Keratinocyte (primary cell): ENCODE measurements around the gene PDX1. TPM values are rescaled to one million over a fixed set of nuclear protein-coding genes. Genes with fewer than 3 reads are reported as not detected.

Source experiments
- DNase-seq: peaks from one replicate; pipeline ENCODE4 v3.0.0-alpha.2; 2011; ENCODE audit warnings: low read depth, missing footprints, low spot score
- FAIRE-seq: peaks from 2 replicates; lab custom pipeline; 2011; peaks lifted over from hg19 to GRCh38; lab: Jason Lieb, UNC
- H2AFZ ChIP-seq: 2 replicates; pipeline ENCODE4 v1.6.0; 2012; ENCODE audit warnings: low read length, control low read depth, inconsistent platforms; ENCODE audit not compliant: control insufficient read depth
- H3K27ac ChIP-seq: 2 replicates; pipeline ENCODE4 v1.5.1; 2011; ENCODE audit warnings: low read length; ENCODE audit not compliant: control insufficient read depth, insufficient read depth
- H3K27me3 ChIP-seq: 3 replicates; pipeline ENCODE4 v1.6.0; 2011; ENCODE audit warnings: low read length; ENCODE audit not compliant: control insufficient read depth, insufficient read depth; ENCODE audit errors: extremely low read depth
- H3K36me3 ChIP-seq, 2 experiments: 2 replicates in 1 of 2; 3 replicates in 1 of 2; pipeline ENCODE4 v1.5.1; 2011; ENCODE audit warnings: low read length in 2 of 2, mild to moderate bottlenecking in 1 of 2; ENCODE audit not compliant: control insufficient read depth in 2 of 2, insufficient read depth in 2 of 2; ENCODE audit errors: extremely low read depth in 1 of 2
- H3K4me1 ChIP-seq: 3 replicates; pipeline ENCODE4 v1.5.1; 2011; ENCODE audit warnings: low read length; ENCODE audit not compliant: control insufficient read depth, insufficient read depth; ENCODE audit errors: extremely low read depth
- H3K4me2 ChIP-seq: 3 replicates; pipeline ENCODE4 v1.6.0; 2011; ENCODE audit warnings: low read depth, low read length; ENCODE audit not compliant: control insufficient read depth, insufficient read depth; ENCODE audit errors: extremely low read depth
- H3K4me3 ChIP-seq, 3 experiments: fragments of 200-600 bp in 1 of 3; sonication (generic) in 1 of 3; 2 replicates in 2 of 3; 3 replicates in 1 of 3; pipeline ENCODE4 v1.5.1; 2011 to 2016; ENCODE audit warnings: low read length in 3 of 3, mild to moderate bottlenecking in 3 of 3, control low read depth in 2 of 3, inconsistent platforms in 1 of 3, low read depth in 1 of 3, mixed read lengths in 1 of 3, mixed run types in 1 of 3, moderate library complexity in 1 of 3; ENCODE audit not compliant: control insufficient read depth in 2 of 3, insufficient read depth in 2 of 3; ENCODE audit errors: extremely low read depth in 1 of 3
- H3K79me2 ChIP-seq: 2 replicates; pipeline ENCODE4 v1.6.0; 2012; ENCODE audit warnings: low read length; ENCODE audit not compliant: control insufficient read depth, insufficient read depth
- H3K9ac ChIP-seq: 3 replicates; pipeline ENCODE4 v1.6.0; 2011; ENCODE audit warnings: low read length; ENCODE audit not compliant: control insufficient read depth, insufficient read depth; ENCODE audit errors: extremely low read depth
- H3K9me1 ChIP-seq: 3 replicates; pipeline ENCODE4 v1.6.0; 2011; ENCODE audit warnings: low read length; ENCODE audit not compliant: control insufficient read depth, insufficient read depth; ENCODE audit errors: extremely low read depth
- H3K9me3 ChIP-seq: 2 replicates; pipeline ENCODE4 v1.5.1; 2012; ENCODE audit warnings: low read depth, low read length; ENCODE audit not compliant: control insufficient read depth
- H4K20me1 ChIP-seq: 3 replicates; pipeline ENCODE4 v1.6.0; 2011; ENCODE audit warnings: low read length; ENCODE audit not compliant: control insufficient read depth, insufficient read depth; ENCODE audit errors: extremely low read depth
- CTCF ChIP-seq, 3 experiments: IDR thresholded peaks in 1 of 3; conservative IDR thresholded peaks in 1 of 3; optimal IDR thresholded peaks in 1 of 3; 2 replicates in 2 of 3; 3 replicates in 1 of 3; pipeline versions ENCODE3 to v1.5.1; 2011; ENCODE audit warnings: low read length in 3 of 3, mild to moderate bottlenecking in 3 of 3, moderate library complexity in 2 of 3, control low read depth in 1 of 3, inconsistent platforms in 1 of 3; ENCODE audit not compliant: insufficient read depth in 2 of 3; ENCODE audit errors: extremely low read depth in 1 of 3
- EZH2 ChIP-seq: IDR thresholded peaks from one replicate; pipeline ENCODE4 v1.6.1; 2012; ENCODE audit warnings: inconsistent platforms, mild to moderate bottlenecking, low read length, moderate library complexity
- dilution Hi-C: fragments of 300-500 bp; cut with MboI; formaldehyde crosslinking; loops from one replicate; pipeline ENCODE4 v1.7.0; 2020; ENCODE audit warnings: low sequenced_read_pairs; ENCODE audit not compliant: extremely low pct_ligation_motif_present
- polyA plus RNA-seq, 5 experiments: library from polyadenylated mRNA; depleted of rRNA in 3 of 5; stranded (reverse) in 3 of 5; stranded (forward) in 1 of 5; unstranded in 1 of 5; fragments of >200 nt; gene quantifications; 1 replicate in 1 of 5; 2 replicates in 3 of 5; 3 replicates in 1 of 5; pipeline versions ENCODE4 v1.2.1 to v1.2.3, GENCODE V29; 2011 to 2012; ENCODE audit warnings: missing spikeins in 2 of 5, low read depth in 1 of 5, low replicate concordance in 1 of 5

The PDX1 gene
- polyA plus RNA-seq, 1 donor (not counting 4 experiments of a cell fraction or from before 2014, with no cell fraction given), result not detected

DNA sequence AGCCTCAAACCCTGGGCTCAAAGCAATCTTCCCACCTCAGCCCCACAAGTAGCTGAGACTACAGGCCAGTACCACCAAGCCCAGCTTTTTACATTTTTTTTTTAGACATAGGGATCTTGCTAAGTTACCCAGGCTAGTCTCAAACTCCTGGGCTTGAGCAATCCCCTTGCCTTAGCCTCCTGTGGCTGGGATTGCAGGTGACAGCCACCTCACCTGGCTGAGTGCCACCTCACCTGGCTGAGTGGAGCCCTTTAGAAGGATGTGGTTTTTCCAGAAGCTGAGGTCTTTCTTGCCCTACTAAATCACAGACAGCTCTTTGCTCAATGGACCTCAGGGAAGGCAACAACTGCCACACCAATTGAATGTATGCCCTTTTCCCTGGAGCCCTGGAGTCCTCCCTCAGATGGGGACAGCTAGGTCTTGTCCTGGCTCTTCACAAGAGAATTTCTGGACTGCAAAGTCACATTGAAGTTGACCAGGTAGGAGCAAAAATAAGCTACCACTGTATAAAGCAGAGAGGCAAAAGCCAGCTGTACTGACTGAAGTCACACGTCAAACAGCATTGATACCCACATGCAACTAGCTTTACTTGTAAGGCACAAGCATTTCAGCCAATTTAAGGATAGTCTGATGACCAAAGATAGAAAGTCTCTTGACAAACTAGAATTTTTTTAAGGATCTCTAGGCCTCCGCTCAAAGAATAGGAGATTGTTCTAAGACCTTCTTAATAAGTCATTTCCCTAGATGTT is 14.0 kb downstream of the PDX1 start:
- no peaks in the 10 kb centered on the region for H3K36me3 ChIP-seq
- H3K27me3 ChIP-seq, result peaks cover 29% of the 10 kb centered on the region
- no peaks in the 10 kb centered on the region for H3K9me3 ChIP-seq
- H3K4me3 ChIP-seq, result no peak overlapping the region
- H3K4me1 ChIP-seq, result no peaks in the 10 kb centered on the region
- no peak overlapping the region for H3K4me2 ChIP-seq
- no peak overlapping the region for H3K9ac ChIP-seq
- no peak overlapping the region for H2AFZ ChIP-seq
- H3K79me2 ChIP-seq, result no peaks in the 10 kb centered on the region
- no peak for FAIRE-seq
- H3K27ac ChIP-seq, result no peak overlapping the region
- no peaks in the 10 kb centered on the region for H4K20me1 ChIP-seq
- no peaks in the 10 kb centered on the region for H3K9me1 ChIP-seq
- dilution Hi-C loops, result no loop called here
- TF ChIP-seq EZH2 (no peak), CTCF (optimal IDR thresholded peaks at IDR 0.05 in 1 of 3, IDR thresholded peaks at IDR 0.05 in 1 of 3, conservative IDR thresholded peaks at IDR 0.05 in 1 of 3; ENCODE audit: extremely low read depth in 1 of 3, insufficient read depth in 2 of 3, low read length in 3 of 3) (no peak)
- DNase-seq, result no peak

GRCh38 chr13:27942972-27943371 is 23.2 kb downstream of the PDX1 start:
- Histone ChIP-seq H2AFZ (no peak overlapping the region), H3K9me3 (no peaks in the 10 kb centered on the region), H3K36me3 (no peaks in the 10 kb centered on the region), H4K20me1 (no peaks in the 10 kb centered on the region), H3K27ac (no peak overlapping the region), H3K9me1 (no peaks in the 10 kb centered on the region), H3K27me3 (no peaks in the 10 kb centered on the region), H3K9ac (no peak overlapping the region), H3K4me1 (no peaks in the 10 kb centered on the region), H3K4me3 (no peak overlapping the region), H3K4me2 (no peak overlapping the region), H3K79me2 (no peaks in the 10 kb centered on the region)
- TF ChIP-seq EZH2, result no peak
- no peak for TF ChIP-seq CTCF (optimal IDR thresholded peaks at IDR 0.05 in 1 of 3, IDR thresholded peaks at IDR 0.05 in 1 of 3, conservative IDR thresholded peaks at IDR 0.05 in 1 of 3; ENCODE audit: extremely low read depth in 1 of 3, insufficient read depth in 2 of 3, low read length in 3 of 3)
- FAIRE-seq (no peak), DNase-seq (no peak)
- dilution Hi-C loops, result no loop called here
